Measurements from ENCODE around the gene MATK. TPM values are rescaled to one million over a fixed set of nuclear protein-coding genes. Genes with fewer than 3 reads are reported as not detected.

The MATK gene
- total and polyA plus RNA-seq, 3 experiments from 2014 or later, result 27.6 to 142 (median 28.1) TPM

DNA sequence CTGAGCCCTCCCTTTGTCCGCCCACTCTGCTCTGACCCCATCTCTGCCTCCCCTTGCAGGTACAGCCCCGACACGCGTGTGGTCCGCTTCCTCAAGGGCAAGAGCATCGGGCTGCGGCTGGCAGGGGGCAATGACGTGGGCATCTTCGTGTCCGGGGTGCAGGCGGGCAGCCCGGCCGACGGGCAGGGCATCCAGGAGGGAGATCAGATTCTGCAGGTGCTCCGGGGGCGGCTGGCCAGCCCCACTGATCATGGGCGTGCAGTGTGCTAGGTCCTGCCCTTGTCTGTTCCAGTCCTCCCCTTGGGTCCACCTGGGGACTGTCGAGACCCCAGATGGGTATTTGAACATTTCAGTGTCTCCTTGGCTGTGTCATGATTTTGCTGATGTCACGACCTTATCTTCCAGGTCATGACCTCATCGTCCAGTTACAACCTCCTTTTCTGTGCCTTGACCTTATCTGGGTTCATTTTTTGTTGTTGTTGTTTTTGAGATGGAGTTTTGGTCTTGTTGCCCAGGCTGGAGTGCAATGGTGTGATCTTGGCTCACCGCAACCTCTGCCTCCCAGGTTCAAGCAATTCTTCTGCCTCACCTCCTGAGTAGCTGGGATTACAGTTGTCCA, 50.0 kb downstream of the MATK start:
- Mint-ChIP-seq H3K4me1 (peaks cover 5 to 23% (median 14%) of the 10 kb centered on the region in 3 donors), H3K36me3 (peaks cover 3 to 21% (median 4%) of the 10 kb centered on the region in 3 donors), H3K9me3 (no peaks in the 10 kb centered on the region), H3K27ac (peak overlapping the region in 1 of 8 donors; percentile 4), H3K4me3 (no peak overlapping the region), H3K27me3 (no peaks in the 10 kb centered on the region)
- Histone ChIP-seq H3K4me3 (ENCODE audit: low read length) (no peak overlapping the region), H3K36me3 (ENCODE audit: insufficient read depth, low read length) (no peaks in the 10 kb centered on the region), H3K9me3 (ENCODE audit: low read length) (no peaks in the 10 kb centered on the region), H3K27me3 (ENCODE audit: insufficient read depth, low read length, poor library complexity, severe bottlenecking) (no peaks in the 10 kb centered on the region), H3K4me1 (ENCODE audit: insufficient read depth, low read length) (peaks cover 12% of the 10 kb centered on the region), H3K27ac (ENCODE audit: low read depth, low read length) (no peak overlapping the region)
- ChIA-PET POLR2A (no interaction called here), CTCF (no interaction called here)
- no peak for DNase-seq

DNA sequence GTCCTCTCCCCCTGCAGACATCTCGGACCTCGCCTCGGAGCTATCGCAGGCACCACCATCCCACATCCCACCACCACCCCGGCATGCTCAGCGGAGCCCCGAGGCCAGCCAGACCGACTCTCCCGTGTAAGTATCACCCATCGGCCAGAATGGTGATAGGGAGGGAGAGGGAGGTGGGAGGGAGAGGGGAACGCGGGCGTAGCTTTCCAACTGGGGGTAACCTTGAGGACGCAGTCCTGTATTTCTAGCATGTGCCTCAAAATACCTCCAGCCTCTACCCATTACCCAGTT, 51.9 kb downstream of the MATK start:
- Histone ChIP-seq H3K27ac (ENCODE audit: low read depth, low read length) (no peak overlapping the region), H3K4me1 (ENCODE audit: insufficient read depth, low read length) (peaks cover 7% of the 10 kb centered on the region), H3K27me3 (ENCODE audit: insufficient read depth, low read length, poor library complexity, severe bottlenecking) (no peaks in the 10 kb centered on the region), H3K9me3 (ENCODE audit: low read length) (no peaks in the 10 kb centered on the region), H3K4me3 (ENCODE audit: low read length) (no peak overlapping the region), H3K36me3 (ENCODE audit: insufficient read depth, low read length) (no peaks in the 10 kb centered on the region)
- Mint-ChIP-seq H3K36me3 (peaks cover 3 to 23% (median 4%) of the 10 kb centered on the region in 3 donors), H3K27me3 (no peaks in the 10 kb centered on the region), H3K27ac (no peak overlapping the region), H3K9me3 (no peaks in the 10 kb centered on the region), H3K4me3 (no peak overlapping the region), H3K4me1 (peaks cover 0 to 18% (median 9%) of the 10 kb centered on the region in 3 donors)
- no peak for DNase-seq
- ChIA-PET CTCF (interaction anchor here (1.2 kb wide), 1 partner anchor 88 kb away, joined by 3 read pairs; no protein-coding TSS in a partner anchor), POLR2A (no interaction called here)

DNA sequence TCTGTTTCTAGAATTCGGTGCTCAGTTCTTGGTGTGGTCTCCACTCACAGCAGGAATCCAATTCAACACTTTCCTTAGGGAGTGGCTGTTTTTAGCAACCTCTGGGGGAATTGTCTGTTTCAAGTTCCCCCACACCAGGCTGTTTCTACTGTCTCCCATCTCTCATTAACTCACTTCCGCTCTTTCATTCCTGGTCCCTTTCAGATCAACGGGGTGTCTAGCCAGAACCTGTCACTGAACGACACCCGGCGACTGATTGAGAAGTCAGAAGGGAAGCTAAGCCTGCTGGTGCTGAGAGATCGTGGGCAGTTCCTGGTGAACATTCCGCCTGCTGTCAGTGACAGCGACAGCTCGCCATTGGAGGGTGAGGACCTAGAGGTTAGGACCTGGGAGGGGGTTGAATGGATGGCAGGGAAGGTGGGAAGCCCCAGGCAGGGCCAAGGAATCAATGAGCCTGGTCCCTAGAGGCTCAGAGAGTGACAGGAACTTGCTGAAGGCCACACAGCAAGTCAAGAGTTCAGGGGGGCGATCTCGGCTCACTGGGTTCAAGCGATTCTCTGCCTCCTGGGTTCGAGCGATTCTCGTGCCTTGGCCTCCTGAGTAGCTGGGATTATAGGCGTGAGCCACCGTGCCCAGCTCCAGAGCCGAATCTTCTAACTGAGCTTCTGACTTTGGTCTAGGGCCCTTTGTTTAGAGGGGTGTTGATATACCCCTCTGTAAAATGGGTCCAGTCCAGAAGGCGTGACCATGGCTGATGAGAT, 52.5 kb downstream of the MATK start:
- Mint-ChIP-seq H3K36me3 (peaks cover 3 to 24% (median 4%) of the 10 kb centered on the region in 3 donors), H3K9me3 (no peaks in the 10 kb centered on the region), H3K27ac (no peak overlapping the region), H3K4me1 (peaks cover 0 to 13% (median 4%) of the 10 kb centered on the region in 3 donors), H3K4me3 (no peak overlapping the region), H3K27me3 (no peaks in the 10 kb centered on the region)
- Histone ChIP-seq H3K36me3 (ENCODE audit: insufficient read depth, low read length) (no peaks in the 10 kb centered on the region), H3K4me1 (ENCODE audit: insufficient read depth, low read length) (peaks cover 2% of the 10 kb centered on the region), H3K4me3 (ENCODE audit: low read length) (no peak overlapping the region), H3K27ac (ENCODE audit: low read depth, low read length) (no peak overlapping the region), H3K27me3 (ENCODE audit: insufficient read depth, low read length, poor library complexity, severe bottlenecking) (no peaks in the 10 kb centered on the region), H3K9me3 (ENCODE audit: low read length) (no peaks in the 10 kb centered on the region)
- ChIA-PET CTCF (interaction anchor here (1.2 kb wide), 1 partner anchor 89 kb away, joined by 3 read pairs; no protein-coding TSS in a partner anchor), POLR2A (no interaction called here)
- DNase-seq, result no peak

DNA sequence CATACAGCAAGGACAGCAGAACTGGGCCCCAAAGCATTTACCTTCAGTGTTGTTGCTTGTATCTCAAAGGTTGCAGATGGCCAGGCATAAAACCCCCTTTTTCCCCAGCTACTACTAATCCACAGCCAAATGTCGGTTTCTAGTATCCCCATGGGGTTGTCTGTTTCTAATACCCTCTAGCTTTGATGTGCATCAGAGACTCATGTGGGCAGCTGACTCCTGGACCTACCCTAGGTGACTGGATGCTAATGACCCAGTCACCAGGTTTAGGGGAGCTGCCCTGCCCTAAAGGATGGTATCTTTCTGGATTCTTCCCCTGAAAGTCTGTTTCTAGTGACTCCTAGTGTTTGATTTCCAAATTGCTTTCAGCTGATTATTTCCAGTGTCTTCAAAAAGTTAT, 54.1 kb downstream of the MATK start:
- no peak overlapping the region for H3K4me3 Mint-ChIP-seq
- no peaks in the 10 kb centered on the region for H3K36me3 ChIP-seq (ENCODE audit: insufficient read depth, low read length)
- H3K4me1 ChIP-seq (ENCODE audit: insufficient read depth, low read length), result no peaks in the 10 kb centered on the region
- no peaks in the 10 kb centered on the region for H3K9me3 Mint-ChIP-seq
- no peaks in the 10 kb centered on the region for H3K4me1 Mint-ChIP-seq
- H3K27ac Mint-ChIP-seq, result peak overlapping the region in 1 of 8 donors; percentile 84
- H3K9me3 ChIP-seq (ENCODE audit: low read length), result no peaks in the 10 kb centered on the region
- POLR2A ChIA-PET, result no interaction called here
- no peaks in the 10 kb centered on the region for H3K27me3 ChIP-seq (ENCODE audit: insufficient read depth, low read length, poor library complexity, severe bottlenecking)
- DNase-seq, result no peak
- no peak overlapping the region for H3K4me3 ChIP-seq (ENCODE audit: low read length)
- H3K27ac ChIP-seq (ENCODE audit: low read depth, low read length), result no peak overlapping the region
- CTCF ChIA-PET, result interaction anchor here (1.0 to 1.1 kb wide), 2 partner anchors 14 to 22 kb away, joined by 3 read pairs; no protein-coding TSS in a partner anchor
- H3K27me3 Mint-ChIP-seq, result no peaks in the 10 kb centered on the region
- H3K36me3 Mint-ChIP-seq, result peaks cover 1 to 15% (median 3%) of the 10 kb centered on the region in 3 donors

DNA sequence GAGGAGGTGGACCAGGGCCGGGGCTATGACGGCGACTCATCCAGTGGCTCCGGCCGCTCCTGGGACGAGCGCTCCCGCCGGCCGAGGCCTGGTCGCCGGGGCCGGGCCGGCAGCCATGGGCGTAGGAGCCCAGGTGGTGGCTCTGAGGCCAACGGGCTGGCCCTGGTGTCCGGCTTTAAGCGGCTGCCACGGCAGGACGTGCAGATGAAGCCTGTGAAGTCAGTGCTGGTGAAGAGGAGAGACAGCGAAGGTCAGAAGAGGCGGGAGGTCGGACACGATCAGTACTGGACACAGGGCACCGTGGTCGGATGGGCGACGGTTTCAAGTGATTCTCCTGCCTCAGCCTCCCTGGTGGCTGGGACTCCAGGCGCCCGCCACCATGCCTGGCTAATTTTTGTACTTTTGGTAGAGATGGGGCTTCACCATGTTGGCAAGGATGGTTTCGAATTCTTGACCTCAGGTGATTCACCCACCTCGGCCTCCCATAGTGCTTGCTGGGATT, 55.7 kb downstream of the MATK start:
- Mint-ChIP-seq H3K4me3 (no peak overlapping the region), H3K9me3 (no peaks in the 10 kb centered on the region)
- POLR2A ChIA-PET, result interaction anchor here (0.6 kb wide), 1 partner anchor 292 kb away, joined by 7 read pairs; no protein-coding TSS in a partner anchor

More for the DNA sequence above, 55.7 kb downstream of the MATK start:
- H3K27ac ChIP-seq (ENCODE audit: low read depth, low read length), result no peak overlapping the region
- CTCF ChIA-PET, result no interaction called here
- no peak overlapping the region for H3K4me3 ChIP-seq (ENCODE audit: low read length)
- Mint-ChIP-seq H3K36me3 (peaks cover 0 to 10% (median 0%) of the 10 kb centered on the region in 3 donors), H3K27ac (no peak overlapping the region), H3K4me1 (no peaks in the 10 kb centered on the region), H3K27me3 (no peaks in the 10 kb centered on the region)
- no peaks in the 10 kb centered on the region for H3K4me1 ChIP-seq (ENCODE audit: insufficient read depth, low read length)
- no peaks in the 10 kb centered on the region for H3K9me3 ChIP-seq (ENCODE audit: low read length)
- no peak for DNase-seq
- H3K36me3 ChIP-seq (ENCODE audit: insufficient read depth, low read length), result no peaks in the 10 kb centered on the region
- H3K27me3 ChIP-seq (ENCODE audit: insufficient read depth, low read length, poor library complexity, severe bottlenecking), result no peaks in the 10 kb centered on the region

Other genes with a start within 250 kb of the MATK start
- 1 to 10 TPM; 1.0 to 1.2 TPM for gene TEKTIP1, start 247.2 kb downstream of the MATK start, total RNA-seq
- 0.38 TPM for gene TEKTIP1, start 247.2 kb downstream of the MATK start, polyA plus RNA-seq
- gene MFSD12, start 228.8 kb downstream of the MATK start, total RNA-seq, result 100 to 1,000 TPM; 114 to 119 TPM
- 48.9 TPM for gene MFSD12, start 228.8 kb downstream of the MATK start, polyA plus RNA-seq
- gene HMG20B, start 213.4 kb downstream of the MATK start, total RNA-seq, result 10 to 100 TPM; 44.0 to 50.6 TPM
- gene HMG20B, start 213.4 kb downstream of the MATK start, polyA plus RNA-seq, result 54.2 TPM
- gene GIPC3, start 200.9 kb downstream of the MATK start, total RNA-seq, result under 1 TPM; 0.33 to 0.46 TPM
- 1.8 TPM for gene GIPC3, start 200.9 kb downstream of the MATK start, polyA plus RNA-seq
- 1 to 10 TPM; 1.5 to 2.4 TPM for gene TBXA2R, start 179.5 kb downstream of the MATK start, total RNA-seq
- 7.6 TPM for gene TBXA2R, start 179.5 kb downstream of the MATK start, polyA plus RNA-seq
- gene CACTIN, start 159.6 kb downstream of the MATK start, total RNA-seq, result 10 to 100 TPM; 37.2 to 39.5 TPM
- gene CACTIN, start 159.6 kb downstream of the MATK start, polyA plus RNA-seq, result 16.8 TPM
- gene PIP5K1C, start 85.9 kb downstream of the MATK start, total RNA-seq, result 10 to 100 TPM; 26.9 to 27.6 TPM
- 16.0 TPM for gene PIP5K1C, start 85.9 kb downstream of the MATK start, polyA plus RNA-seq
- gene TJP3, start 78.0 kb downstream of the MATK start, total RNA-seq, result 1 to 10 TPM; 1.5 to 1.7 TPM
- 16.2 TPM for gene TJP3, start 78.0 kb downstream of the MATK start, polyA plus RNA-seq
- 10 to 100 TPM; 36.3 to 39.0 TPM for gene APBA3, start 24.7 kb downstream of the MATK start, total RNA-seq
- gene APBA3, start 24.7 kb downstream of the MATK start, polyA plus RNA-seq, result 40.8 TPM
- gene MRPL54, start 23.7 kb downstream of the MATK start, total RNA-seq, result 10 to 100 TPM; 85.0 to 95.3 TPM
- 113 TPM for gene MRPL54, start 23.7 kb downstream of the MATK start, polyA plus RNA-seq
- gene RAX2, start 14.2 kb downstream of the MATK start, total RNA-seq, result not detected
- gene RAX2, start 14.2 kb downstream of the MATK start, polyA plus RNA-seq, result not detected
- under 1 TPM; 0.57 to 0.71 TPM for gene ZFR2, start 82.7 kb upstream of the MATK start, total RNA-seq
- gene ZFR2, start 82.7 kb upstream of the MATK start, polyA plus RNA-seq, result 4.8 TPM
- gene ATCAY, start 94.3 kb upstream of the MATK start, total RNA-seq, result not detected
- not detected for gene ATCAY, start 94.3 kb upstream of the MATK start, polyA plus RNA-seq
- gene NMRK2, start 146.7 kb upstream of the MATK start, total RNA-seq, result not detected
- not detected for gene NMRK2, start 146.7 kb upstream of the MATK start, polyA plus RNA-seq
- gene DAPK3, start 184.7 kb upstream of the MATK start, total RNA-seq, result 10 to 100 TPM; 42.5 to 44.9 TPM
- gene DAPK3, start 184.7 kb upstream of the MATK start, polyA plus RNA-seq, result 38.5 TPM
- 1,000 to 10,000 TPM; 3,106 to 3,129 TPM for gene EEF2, start 199.1 kb upstream of the MATK start, total RNA-seq
- 533 TPM for gene EEF2, start 199.1 kb upstream of the MATK start, polyA plus RNA-seq
- gene PIAS4, start 221.4 kb upstream of the MATK start, total RNA-seq, result 10 to 100 TPM; 29.1 to 33.8 TPM
- gene PIAS4, start 221.4 kb upstream of the MATK start, polyA plus RNA-seq, result 6.3 TPM

All from CD8-positive, alpha-beta memory T cell (primary cell).